DOHH2 (cell line): ENCODE measurements around the gene OOSP3.

Experiments used
- H3F3A ChIP-seq: fragments of 200-600 bp; sonication (generic), shearing (Covaris generic); 2 replicates; pipeline ENCODE4 v1.6.0; 2016; ENCODE audit warnings: antibody characterized with exemption, mild to moderate bottlenecking; ENCODE audit not compliant: control insufficient read depth, insufficient read depth
- H3K27ac ChIP-seq: fragments of 200-600 bp; sonication (generic); 2 replicates; pipeline ENCODE4 v1.5.1; 2014; ENCODE audit warnings: low read depth, mild to moderate bottlenecking, low read length, moderate library complexity
- H3K27me3 ChIP-seq: fragments of 200-600 bp; sonication (generic); 2 replicates; pipeline ENCODE4 v1.6.1; 2014; ENCODE audit warnings: mild to moderate bottlenecking, low read length, mixed read lengths; ENCODE audit not compliant: control insufficient read depth
- H3K36me3 ChIP-seq: fragments of 200-600 bp; sonication (generic); 2 replicates; pipeline ENCODE4 v1.6.1; 2014; ENCODE audit warnings: mild to moderate bottlenecking, low read length, moderate library complexity, mixed read lengths; ENCODE audit not compliant: control insufficient read depth
- H3K4me1 ChIP-seq: fragments of 200-600 bp; sonication (generic); 2 replicates; pipeline ENCODE4 v1.6.1; 2014; ENCODE audit warnings: mild to moderate bottlenecking, low read length, mixed read lengths; ENCODE audit not compliant: control insufficient read depth
- H3K4me2 ChIP-seq: fragments of 200-600 bp; sonication (generic); 2 replicates; pipeline ENCODE4 v1.6.0; 2014; ENCODE audit warnings: mild to moderate bottlenecking, low read length, moderate library complexity
- H3K4me3 ChIP-seq: fragments of 200-600 bp; sonication (generic); 2 replicates; pipeline ENCODE4 v1.5.1; 2014; ENCODE audit warnings: mild to moderate bottlenecking, low read length, mixed read lengths
- H3K79me2 ChIP-seq: fragments of 200-600 bp; sonication (generic); 2 replicates; pipeline ENCODE4 v1.6.1; 2014; ENCODE audit warnings: mild to moderate bottlenecking, low read length, mixed read lengths; ENCODE audit not compliant: control insufficient read depth
- H3K9me2 ChIP-seq: fragments of 200-600 bp; sonication (generic); replicated peaks from 2 replicates; pipeline ENCODE4 v1.6.1; 2014; ENCODE audit warnings: mild to moderate bottlenecking, low read length, mixed read lengths; ENCODE audit not compliant: control insufficient read depth
- H3K9me3 ChIP-seq: fragments of 200-600 bp; sonication (generic); 2 replicates; pipeline ENCODE4 v1.6.1; 2014; ENCODE audit warnings: antibody characterized with exemption, low read length, mixed read lengths; ENCODE audit not compliant: control insufficient read depth, insufficient read depth
- H4K20me1 ChIP-seq: fragments of 200-600 bp; sonication (generic); 2 replicates; pipeline ENCODE4 v1.6.0; 2014; ENCODE audit warnings: low read depth, mild to moderate bottlenecking, antibody characterized with exemption, low read length, moderate library complexity; ENCODE audit not compliant: control insufficient read depth, insufficient read depth
- CTCF ChIP-seq: fragments of 200-600 bp; sonication (generic); IDR thresholded peaks from one replicate; pipeline ENCODE4 v1.5.1; 2014; ENCODE audit warnings: antibody characterized with exemption, mild to moderate bottlenecking, low read depth, low read length; ENCODE audit not compliant: poor library complexity, severe bottlenecking
- EZH2phosphoT487 ChIP-seq: fragments of 200-600 bp; sonication (generic); IDR thresholded peaks from 2 replicates; pipeline ENCODE4 v1.6.1; 2017; ENCODE audit warnings: borderline replicate concordance, mild to moderate bottlenecking, antibody characterized with exemption, low read length, moderate library complexity, mixed read lengths

Gene OOSP3

GRCh38 chr11:59918480-59918879 lies 39.9 kb downstream of the OOSP3 start:
- TF ChIP-seq CTCF = no peak
- no peak for TF ChIP-seq EZH2phosphoT487
- H3K4me2 ChIP-seq = no peak overlapping the region
- no peak overlapping the region for H3K27ac ChIP-seq
- no peaks in the 10 kb centered on the region for H3K36me3 ChIP-seq
- no peaks in the 10 kb centered on the region for H3K4me1 ChIP-seq
- H3K79me2 ChIP-seq = no peaks in the 10 kb centered on the region
- no peaks in the 10 kb centered on the region for H4K20me1 ChIP-seq
- H3F3A ChIP-seq = no peaks in the 10 kb centered on the region
- H3K9me2 ChIP-seq = no peaks in the 10 kb centered on the region
- no peak overlapping the region for H3K4me3 ChIP-seq
- no peaks in the 10 kb centered on the region for H3K27me3 ChIP-seq
- H3K9me3 ChIP-seq = peaks cover 7% of the 10 kb centered on the region; the same call in 1 of the 2 replicates

DNA sequence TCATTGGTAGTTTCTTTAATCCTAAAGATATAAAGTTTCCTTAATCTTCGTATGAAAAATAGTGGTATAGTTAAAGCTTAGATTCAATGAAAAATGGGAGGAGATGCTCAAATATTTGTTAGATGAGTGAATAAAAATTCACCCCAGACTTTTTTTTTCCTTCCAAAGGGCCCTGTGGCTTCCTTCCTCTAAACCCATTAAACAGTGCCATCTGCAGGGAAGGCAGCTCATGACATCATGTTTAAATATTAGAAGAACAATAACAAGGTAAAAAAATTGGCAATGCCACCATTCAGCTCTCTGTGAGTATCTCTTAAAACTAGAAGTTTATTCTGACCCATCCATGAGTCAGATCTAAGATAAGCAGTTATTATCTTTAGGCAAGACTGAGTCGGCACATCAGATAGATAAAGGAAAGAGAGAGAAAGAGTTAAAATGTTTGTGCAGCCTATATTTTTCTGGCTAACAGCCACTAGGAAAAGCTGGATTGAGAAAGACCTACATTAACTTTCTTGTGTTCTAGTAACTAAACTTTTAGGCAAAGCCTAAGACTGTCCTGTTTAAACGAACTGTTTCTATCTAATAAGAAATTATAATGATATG lies 40.5 kb downstream of the OOSP3 start:
- Histone ChIP-seq H3K4me3 (no peak overlapping the region), H3K27ac (no peak overlapping the region), H3K27me3 (no peaks in the 10 kb centered on the region), H4K20me1 (no peaks in the 10 kb centered on the region), H3K4me2 (no peak overlapping the region), H3K4me1 (no peaks in the 10 kb centered on the region), H3K79me2 (no peaks in the 10 kb centered on the region), H3K9me2 (no peaks in the 10 kb centered on the region), H3F3A (no peaks in the 10 kb centered on the region), H3K36me3 (no peaks in the 10 kb centered on the region), H3K9me3 (peaks cover 13% of the 10 kb centered on the region)
- TF ChIP-seq EZH2phosphoT487 = no peak
- TF ChIP-seq CTCF = peak; percentile 63

GRCh38 chr11:59923813-59924212 lies 45.2 kb downstream of the OOSP3 start:
- TF ChIP-seq CTCF (no peak), EZH2phosphoT487 (no peak)
- no peaks in the 10 kb centered on the region for H3K4me1 ChIP-seq
- H3K27me3 ChIP-seq = no peaks in the 10 kb centered on the region
- no peaks in the 10 kb centered on the region for H3K36me3 ChIP-seq
- no peaks in the 10 kb centered on the region for H3F3A ChIP-seq
- H3K4me3 ChIP-seq = no peak overlapping the region
- no peak overlapping the region for H3K27ac ChIP-seq
- H3K9me2 ChIP-seq = no peaks in the 10 kb centered on the region
- H3K9me3 ChIP-seq = peaks cover 19% of the 10 kb centered on the region
- no peaks in the 10 kb centered on the region for H3K79me2 ChIP-seq
- H4K20me1 ChIP-seq = no peaks in the 10 kb centered on the region
- H3K4me2 ChIP-seq = no peak overlapping the region

DNA sequence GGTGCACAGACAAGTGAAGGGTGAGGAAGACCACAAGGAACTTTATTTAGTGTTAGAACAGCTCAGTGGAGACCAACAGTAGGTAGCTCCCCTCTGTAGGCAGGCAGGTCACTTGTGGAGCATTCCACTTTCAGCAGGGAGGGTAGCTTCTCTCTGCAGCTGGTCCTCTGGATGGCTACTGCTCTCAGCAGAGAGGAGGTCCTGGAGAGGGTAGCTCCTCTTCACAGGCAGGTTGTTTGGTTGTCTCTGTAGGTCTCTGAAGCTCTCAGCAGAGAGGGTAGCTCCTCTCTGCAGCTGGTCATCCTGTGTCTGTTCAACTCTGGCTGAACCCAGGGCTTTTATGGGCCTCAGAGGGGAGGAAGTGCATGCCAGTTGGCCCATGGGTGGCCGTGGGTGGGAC lies 53.1 kb downstream of the OOSP3 start:
- Histone ChIP-seq H3K27me3 (no peaks in the 10 kb centered on the region), H3K4me3 (no peak overlapping the region), H3K36me3 (no peaks in the 10 kb centered on the region)

More for the DNA sequence above, 53.1 kb downstream of the OOSP3 start:
- no peaks in the 10 kb centered on the region for H4K20me1 ChIP-seq
- no peak overlapping the region for H3K27ac ChIP-seq
- no peak for TF ChIP-seq CTCF
- TF ChIP-seq EZH2phosphoT487 = no peak
- no peaks in the 10 kb centered on the region for H3K4me1 ChIP-seq
- no peak overlapping the region for H3K4me2 ChIP-seq
- H3K79me2 ChIP-seq = no peaks in the 10 kb centered on the region
- H3K9me3 ChIP-seq = no peaks in the 10 kb centered on the region
- H3K9me2 ChIP-seq = no peaks in the 10 kb centered on the region
- no peaks in the 10 kb centered on the region for H3F3A ChIP-seq
